Amniotic stem cell (primary cell): Measurements from ENCODE around the gene SLC12A7.
"Not testable (repeated sequence)": the region's sequence is repeated elsewhere in the genome, so short reads cannot be mapped to it uniquely, and the experiment has no call there.

ENCODE experiments used
- DNase-seq: peaks from one replicate; lab custom pipeline; 2025; lab: John Stamatoyannopoulos, UW

SLC12A7 gene

GRCh38 chr5:1140818-1141189 is 28.9 kb upstream of the SLC12A7 start:
- DNase-seq = no peak

- no peak for DNase-seq
Measured at GRCh38 chr5:1140171-1140817, 28.4 kb upstream of the SLC12A7 start.

DNA sequence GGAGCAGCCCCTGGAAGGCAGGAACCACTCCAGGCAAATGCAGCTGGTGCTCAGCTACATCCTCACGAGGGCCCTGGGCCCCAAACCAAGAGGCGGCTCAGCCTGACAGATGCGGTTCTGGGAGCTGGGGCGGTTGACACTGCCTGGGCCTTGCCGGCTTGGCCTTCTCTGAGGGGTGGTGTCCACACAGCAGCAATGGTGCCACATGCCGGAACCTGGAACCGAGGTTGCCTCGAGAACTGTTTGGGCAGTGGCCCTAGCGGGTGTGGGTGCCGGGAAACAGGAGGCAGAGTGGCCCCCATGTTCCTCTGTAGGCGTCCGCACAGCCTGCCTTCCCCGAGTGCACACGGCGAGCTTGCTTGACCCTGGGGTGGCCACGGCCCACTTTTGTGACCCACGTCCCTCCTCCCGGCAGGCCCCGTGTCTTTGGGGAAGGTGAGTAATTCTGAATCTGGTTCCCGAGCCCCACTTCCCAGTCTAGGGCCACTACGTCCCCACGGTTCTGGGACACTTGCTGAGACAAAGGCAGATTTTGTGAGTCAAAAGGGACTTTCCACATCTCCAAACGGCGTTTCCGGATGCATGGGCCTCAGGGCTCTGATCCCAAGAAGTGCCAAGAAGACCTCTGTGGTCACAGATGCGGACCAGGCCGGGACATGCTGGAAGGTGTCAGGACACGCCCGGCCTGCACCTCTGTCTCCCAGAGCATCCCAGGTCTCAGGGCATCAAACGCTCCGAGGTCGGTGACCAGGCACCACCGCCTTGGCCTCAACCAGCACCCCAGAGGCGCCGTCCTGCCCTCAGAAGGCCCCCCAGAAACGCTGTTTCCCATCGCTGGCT is 27.7 kb upstream of the SLC12A7 start:
- no peak for DNase-seq

DNA sequence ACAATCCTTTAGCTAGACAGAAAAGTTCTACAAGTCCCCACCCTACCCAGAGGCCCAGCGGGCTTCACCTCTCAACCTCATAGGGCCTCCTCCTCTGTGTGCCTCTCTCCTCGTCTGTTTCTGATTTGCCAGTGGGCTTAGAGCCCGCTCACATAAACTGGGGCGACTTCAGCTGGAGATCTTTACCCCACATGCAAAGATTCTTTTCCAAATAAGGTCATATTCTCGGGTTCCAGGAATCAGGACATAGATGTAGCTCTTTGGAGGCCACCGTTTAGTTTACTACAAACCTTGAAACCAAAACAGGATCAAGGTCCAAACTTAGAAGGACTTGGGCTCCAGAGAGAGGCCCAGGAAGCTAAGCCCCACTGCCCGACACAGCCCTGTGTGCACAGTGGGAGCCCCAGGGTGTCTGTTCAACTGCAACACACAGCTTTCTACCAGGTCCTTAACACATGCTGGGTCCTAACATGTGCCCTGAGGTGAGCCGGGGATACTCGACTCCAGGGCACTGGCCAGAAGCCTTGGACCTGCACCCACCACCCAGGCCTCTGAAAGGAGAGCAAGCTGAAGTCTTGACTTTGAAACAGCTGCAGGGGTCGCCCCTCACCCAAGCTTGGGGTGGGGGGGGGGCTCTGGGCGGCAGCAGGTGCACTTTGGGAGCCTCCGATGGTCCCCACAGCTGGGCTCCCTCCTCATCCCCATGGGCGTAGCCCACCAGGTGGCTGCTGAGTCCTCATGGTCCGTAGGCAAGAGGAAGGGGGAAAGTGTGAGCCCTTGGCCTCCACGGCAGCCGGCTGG is 26.8 kb upstream of the SLC12A7 start:
- DNase-seq = no peak

GRCh38 chr5:1137567-1138444 is 25.9 kb upstream of the SLC12A7 start:
- DNase-seq = no peak

- no peak for DNase-seq
Measured at GRCh38 chr5:1136814-1137213, 25.0 kb upstream of the SLC12A7 start.

DNA sequence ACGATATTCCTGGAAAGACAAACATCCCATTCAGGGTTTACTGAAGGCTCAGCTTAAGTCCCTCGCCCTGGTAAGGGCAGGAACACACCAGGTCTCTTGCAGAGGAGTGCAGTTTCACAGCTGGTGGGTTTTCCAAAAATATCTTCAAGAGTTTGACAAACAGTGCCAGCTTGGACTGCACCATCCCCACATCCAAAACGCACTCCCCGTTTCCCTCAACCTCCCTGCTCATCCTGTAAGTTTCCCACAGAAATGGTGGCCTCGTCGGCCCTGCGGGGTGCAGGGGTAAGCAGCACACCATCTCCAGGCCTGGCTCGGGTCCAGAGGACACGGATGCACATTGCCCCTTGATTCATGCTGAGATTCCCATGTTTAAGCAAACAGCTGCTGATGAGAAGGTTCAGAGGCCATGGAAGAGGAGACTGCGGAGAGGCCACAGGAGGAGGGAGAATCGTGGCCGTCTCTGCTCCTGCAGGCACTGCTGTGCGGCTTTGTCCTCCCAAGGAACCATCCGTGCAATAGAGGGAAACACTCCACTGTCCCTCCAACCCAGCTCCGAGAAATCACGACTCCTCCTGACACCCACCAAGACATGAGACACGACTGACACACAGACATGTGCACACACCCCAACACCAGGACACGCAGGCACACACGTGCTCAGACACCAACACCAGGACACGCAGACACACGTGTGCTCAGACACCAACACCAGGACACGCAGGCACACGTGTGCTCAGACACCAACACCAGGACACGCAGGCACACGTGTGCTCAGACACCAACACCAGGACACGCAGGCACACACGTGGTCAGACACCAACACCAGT is 24.0 kb upstream of the SLC12A7 start:
- DNase-seq = no peak

DNA sequence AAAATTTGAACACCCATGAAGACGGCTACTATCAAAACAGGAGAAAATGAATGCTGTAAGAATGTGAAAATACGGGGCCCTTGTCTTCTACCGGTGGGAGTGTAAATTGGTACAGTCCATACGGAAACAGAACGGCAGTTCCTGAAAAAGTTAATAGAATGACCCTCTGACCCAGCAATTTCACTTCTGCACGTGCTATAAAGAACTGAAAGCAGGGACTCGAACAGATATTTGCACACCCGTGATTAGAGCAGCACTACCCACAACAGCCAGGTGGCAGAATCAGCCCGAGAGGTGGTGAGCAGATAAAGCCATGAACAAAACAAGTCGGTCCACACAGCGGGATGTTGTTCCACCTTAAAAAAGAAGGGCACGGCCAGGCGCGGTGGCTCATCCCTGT is 22.6 kb upstream of the SLC12A7 start:
- no peak for DNase-seq

- DNase-seq = no peak
Measured at GRCh38 chr5:1133510-1134201, 21.8 kb upstream of the SLC12A7 start.

DNA sequence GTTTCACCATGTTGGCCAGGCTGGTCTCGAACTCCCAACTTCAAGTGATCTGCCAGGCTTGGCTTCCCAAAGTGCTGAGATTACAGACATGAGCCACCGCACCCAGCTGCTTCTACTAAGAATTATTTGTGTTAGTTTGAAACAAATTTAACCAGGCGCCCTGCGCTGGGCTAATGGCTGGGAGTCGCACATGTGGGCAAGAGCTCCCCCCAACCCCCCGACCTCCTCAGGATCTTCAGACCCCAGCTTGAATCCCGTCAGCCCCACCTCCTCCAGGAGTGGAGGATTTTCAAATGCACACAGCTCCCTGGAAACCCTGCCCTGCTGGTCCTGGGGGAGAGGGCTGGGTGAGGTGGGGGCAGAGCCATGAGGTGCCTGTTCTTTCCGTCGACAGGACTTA is 21.2 kb upstream of the SLC12A7 start:
- no peak for DNase-seq

DNA sequence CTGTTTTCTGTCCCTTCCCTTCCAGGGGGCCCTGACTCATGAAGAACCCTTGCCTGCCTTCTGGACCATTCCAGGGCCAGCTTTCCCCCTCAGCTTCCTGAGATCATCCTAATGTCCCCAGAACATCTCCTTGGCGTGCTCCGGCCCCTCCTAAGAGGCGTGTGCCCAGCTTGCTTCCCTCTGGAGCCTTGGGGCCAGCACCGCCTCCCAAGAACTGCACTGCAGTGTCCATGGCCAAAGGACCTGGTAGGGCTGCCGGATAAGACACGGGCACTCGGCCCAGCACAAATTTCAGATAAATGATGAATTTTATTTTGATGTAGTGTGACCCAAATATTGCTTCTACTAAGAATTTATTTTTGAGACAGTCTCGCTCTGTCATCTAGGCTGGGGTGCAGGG is 20.7 kb upstream of the SLC12A7 start:
- DNase-seq = no peak

DNA sequence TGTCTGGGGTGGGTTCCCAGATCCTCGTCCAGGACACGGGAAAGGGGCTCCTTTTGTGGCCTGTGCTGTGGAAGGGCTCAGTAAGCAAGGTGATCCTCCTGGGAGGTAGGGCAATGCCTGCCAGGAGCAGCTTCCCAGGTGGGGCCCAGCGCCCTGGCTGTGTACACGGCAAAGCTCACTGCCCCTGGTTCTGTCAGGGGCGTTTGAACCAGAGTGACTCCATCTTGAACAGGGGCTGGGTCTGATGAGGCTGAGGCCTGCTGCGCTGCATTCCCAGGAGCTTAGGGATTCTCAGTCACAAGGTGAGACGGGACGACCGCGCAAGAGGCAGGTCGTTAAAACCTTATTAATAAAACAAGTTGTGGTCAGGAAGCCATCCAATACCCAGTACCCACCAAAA is 19.9 kb upstream of the SLC12A7 start:
- no peak for DNase-seq

DNA sequence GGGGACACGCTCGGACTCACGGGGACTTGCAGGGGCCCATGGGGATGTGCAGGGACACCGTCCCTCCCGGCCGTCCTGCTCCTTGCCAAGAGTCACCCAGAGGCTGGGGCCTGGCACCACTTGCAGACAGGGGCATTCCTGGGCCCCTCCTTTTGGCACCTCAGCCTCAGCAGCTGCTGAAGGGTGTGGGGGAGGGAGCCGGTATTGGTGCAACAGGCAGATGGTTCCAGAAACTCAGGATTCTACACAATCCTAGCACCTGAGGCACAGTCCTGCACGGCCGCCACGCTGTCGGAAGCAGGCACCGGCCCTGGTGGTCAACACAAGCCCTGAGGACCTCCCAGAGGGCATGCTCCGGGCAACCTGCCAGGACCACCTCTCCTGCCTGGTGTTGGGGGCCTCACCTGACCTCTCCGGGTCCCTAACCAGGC is 19.3 kb upstream of the SLC12A7 start:
- no peak for DNase-seq

GRCh38 chr5:1130218-1130946 is 18.5 kb upstream of the SLC12A7 start:
- DNase-seq = no peak

- DNase-seq = no peak
Measured at GRCh38 chr5:1129711-1130055, 17.8 kb upstream of the SLC12A7 start.

GRCh38 chr5:1128977-1129710 is 17.3 kb upstream of the SLC12A7 start:
- no peak for DNase-seq

- no peak for DNase-seq
Measured at GRCh38 chr5:1127959-1128785, 16.3 kb upstream of the SLC12A7 start.

- not testable (repeated sequence) for DNase-seq
Measured at GRCh38 chr5:1125695-1126094, 13.8 kb upstream of the SLC12A7 start.
